ENCODE data around the gene MARK4. TPM values are rescaled to one million over a fixed set of nuclear protein-coding genes. Genes with fewer than 3 reads are reported as not detected.
"Not testable (repeated sequence)": the region's sequence is repeated elsewhere in the genome, so short reads cannot be mapped to it uniquely, and the experiment has no call there.

MARK4 gene
- total RNA-seq, 4 donors from 2014 or later: 13.5 to 51.5 (median 15.5) TPM

DNA sequence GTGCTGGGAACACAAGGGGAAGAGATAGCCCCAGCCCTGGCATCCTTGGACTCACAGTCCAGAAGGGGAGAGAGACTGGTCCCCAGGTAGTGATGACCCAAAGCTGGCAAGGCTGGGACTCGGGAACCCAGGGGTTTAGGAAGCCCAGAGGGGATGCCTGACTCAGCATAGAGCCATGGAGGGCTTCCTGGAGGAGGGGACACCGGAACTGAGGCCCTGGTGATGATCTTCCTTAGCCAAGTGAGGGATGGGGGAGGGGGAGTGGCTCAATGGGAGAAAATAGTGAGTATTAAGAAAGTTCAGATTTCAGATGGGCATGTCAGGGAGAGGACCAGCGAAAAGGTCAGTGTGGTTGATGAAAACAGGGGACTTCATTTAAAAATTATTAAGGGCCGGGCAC lies 32.6 kb upstream of the MARK4 start:
- no peak for TF ChIP-seq POLR2A (IDR thresholded peaks at IDR 0.05)
- TF ChIP-seq, protein P1, sequence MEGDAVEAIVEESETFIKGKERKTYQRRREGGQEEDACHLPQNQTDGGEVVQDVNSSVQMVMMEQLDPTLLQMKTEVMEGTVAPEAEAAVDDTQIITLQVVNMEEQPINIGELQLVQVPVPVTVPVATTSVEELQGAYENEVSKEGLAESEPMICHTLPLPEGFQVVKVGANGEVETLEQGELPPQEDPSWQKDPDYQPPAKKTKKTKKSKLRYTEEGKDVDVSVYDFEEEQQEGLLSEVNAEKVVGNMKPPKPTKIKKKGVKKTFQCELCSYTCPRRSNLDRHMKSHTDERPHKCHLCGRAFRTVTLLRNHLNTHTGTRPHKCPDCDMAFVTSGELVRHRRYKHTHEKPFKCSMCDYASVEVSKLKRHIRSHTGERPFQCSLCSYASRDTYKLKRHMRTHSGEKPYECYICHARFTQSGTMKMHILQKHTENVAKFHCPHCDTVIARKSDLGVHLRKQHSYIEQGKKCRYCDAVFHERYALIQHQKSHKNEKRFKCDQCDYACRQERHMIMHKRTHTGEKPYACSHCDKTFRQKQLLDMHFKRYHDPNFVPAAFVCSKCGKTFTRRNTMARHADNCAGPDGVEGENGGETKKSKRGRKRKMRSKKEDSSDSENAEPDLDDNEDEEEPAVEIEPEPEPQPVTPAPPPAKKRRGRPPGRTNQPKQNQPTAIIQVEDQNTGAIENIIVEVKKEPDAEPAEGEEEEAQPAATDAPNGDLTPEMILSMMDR (IDR thresholded peaks at IDR 0.05): no peak
- Histone ChIP-seq H3K27me3 (peaks cover 8 to 14% of the 10 kb centered on the region in 2 donors), H3K27ac (no peak overlapping the region), H3K4me1 (no peaks in the 10 kb centered on the region), H3K36me3 (no peaks in the 10 kb centered on the region), H3K4me3 (no peak overlapping the region), H3K9me3 (no peaks in the 10 kb centered on the region)
- intact Hi-C loops (cut with DNase I; ENCODE audit: low total_unique reads): no loop called here
- no peak for DNase-seq

DNA sequence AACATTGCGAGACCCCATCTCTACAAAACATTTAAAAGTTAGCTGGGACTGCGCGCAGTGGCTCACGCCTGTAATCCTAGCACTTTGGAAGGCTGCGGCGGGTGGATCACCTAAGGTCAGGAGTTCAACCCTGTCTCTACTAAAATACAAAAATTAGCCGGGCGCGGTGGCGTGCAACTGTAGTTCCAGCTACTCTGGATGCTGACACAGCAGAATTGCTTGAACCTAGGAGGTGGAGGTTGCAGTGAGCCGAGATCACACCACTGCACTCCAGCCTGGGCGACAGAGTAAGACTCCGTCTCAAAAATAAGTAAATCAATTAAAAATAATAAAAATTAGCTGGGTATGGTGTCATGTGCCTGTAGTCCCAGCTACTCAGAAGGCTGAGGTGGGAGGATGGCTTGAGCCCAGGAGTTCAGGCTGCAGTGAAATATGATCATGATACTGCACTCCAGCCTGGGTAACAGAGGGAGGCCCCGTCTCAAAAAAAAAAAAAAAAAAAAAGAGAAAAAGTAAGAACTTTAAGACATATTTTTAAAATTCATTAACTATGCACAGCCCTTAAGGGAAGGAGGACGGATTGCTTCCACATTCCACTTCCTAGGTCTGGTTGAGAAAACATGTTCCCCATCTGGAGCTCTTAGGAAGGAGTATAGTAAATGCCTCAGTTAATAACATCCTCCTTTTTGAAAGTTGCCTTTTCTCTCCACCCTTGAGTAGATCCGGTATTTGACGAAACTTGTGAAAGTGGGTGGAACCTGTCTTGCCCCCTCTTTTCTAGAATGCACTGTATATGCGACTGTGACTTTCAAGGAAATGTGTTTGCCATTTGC lies 31.9 kb upstream of the MARK4 start:
- DNase-seq: no peak
- H3K9me3 ChIP-seq: no peaks in the 10 kb centered on the region
- intact Hi-C loops (cut with DNase I; ENCODE audit: low total_unique reads): no loop called here
- H3K4me1 ChIP-seq: no peaks in the 10 kb centered on the region
- H3K27ac ChIP-seq: no peak overlapping the region
- TF ChIP-seq, protein P1 (IDR thresholded peaks at IDR 0.05): no peak
- no peak for TF ChIP-seq POLR2A (IDR thresholded peaks at IDR 0.05)
- H3K36me3 ChIP-seq: no peaks in the 10 kb centered on the region
- peaks cover 8 to 14% of the 10 kb centered on the region in 2 donors for H3K27me3 ChIP-seq
- H3K4me3 ChIP-seq: no peak overlapping the region

DNA sequence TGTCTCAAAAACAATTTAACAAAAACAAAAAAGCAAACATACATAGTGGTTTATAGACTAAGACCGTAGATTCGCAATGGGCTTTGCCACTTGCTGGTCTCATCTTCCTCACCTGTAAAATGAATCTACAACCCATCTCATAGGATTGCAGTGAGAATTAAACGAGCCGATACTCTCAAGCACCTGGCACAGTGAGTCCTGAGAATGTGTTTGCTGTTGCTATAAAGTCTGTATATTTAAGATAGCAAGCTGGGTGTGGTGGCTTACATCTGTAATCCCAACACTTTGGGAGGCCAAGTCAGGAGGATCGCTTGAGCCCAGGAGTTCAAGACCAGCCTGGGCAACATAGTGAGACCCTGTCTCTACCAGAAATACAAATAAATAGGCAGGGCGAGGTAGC lies 28.3 kb upstream of the MARK4 start:
- H3K27me3 ChIP-seq: peaks cover 0 to under 1% of the 10 kb centered on the region in 2 donors
- H3K9me3 ChIP-seq: no peaks in the 10 kb centered on the region
- TF ChIP-seq, protein P1 (IDR thresholded peaks at IDR 0.05): no peak
- TF ChIP-seq POLR2A (IDR thresholded peaks at IDR 0.05): no peak
- no peak overlapping the region for H3K4me3 ChIP-seq
- no peaks in the 10 kb centered on the region for H3K4me1 ChIP-seq
- no peak overlapping the region for H3K27ac ChIP-seq
- H3K36me3 ChIP-seq: no peaks in the 10 kb centered on the region
- intact Hi-C loops (cut with DNase I; ENCODE audit: low total_unique reads): no loop called here
- DNase-seq: no peak

DNA sequence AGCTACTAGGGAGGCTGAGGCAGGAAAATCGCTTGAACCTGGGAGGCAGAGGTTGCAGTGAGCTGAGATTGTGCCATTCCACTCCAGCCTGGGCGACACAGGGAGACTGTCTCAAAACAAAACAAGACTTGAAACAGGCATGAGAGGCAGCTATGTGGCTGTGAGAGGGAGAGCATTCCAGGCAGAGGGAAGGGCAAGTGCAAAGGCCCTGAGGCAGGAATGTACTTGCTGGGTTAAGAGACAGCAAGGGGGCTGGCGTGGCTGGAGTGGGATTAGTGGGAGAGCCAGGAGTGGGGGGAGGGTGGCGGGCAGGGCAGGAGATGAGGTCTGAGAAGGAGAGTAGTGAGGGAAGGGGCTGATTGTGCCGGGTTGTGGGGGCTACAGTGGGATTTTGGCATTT lies 27.2 kb upstream of the MARK4 start:
- Histone ChIP-seq H3K27me3 (no peaks in the 10 kb centered on the region), H3K27ac (no peak overlapping the region)
- no peak for TF ChIP-seq POLR2A (IDR thresholded peaks at IDR 0.05)
- TF ChIP-seq, protein P1 (IDR thresholded peaks at IDR 0.05): no peak

DNA sequence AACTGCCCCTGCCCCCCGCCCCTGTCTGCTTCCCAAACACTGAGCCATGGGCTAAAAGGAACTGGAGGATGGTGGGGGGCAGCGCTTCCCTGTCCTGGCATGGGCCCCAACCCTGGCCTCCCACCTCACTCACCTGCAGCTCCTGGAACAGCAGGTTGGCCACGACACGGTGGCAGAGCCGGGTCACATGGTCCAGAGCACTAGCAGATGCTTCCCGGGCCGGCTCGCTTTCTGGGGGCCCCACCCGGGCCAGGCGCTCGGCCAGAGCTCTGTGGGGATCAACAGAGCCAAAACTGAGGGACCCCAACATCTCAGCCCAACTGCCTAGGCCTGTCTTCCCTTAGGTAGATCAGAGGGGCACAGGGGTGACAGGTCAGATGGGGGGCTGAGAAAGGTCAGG lies 26.4 kb upstream of the MARK4 start:
- H3K9me3 ChIP-seq: no peaks in the 10 kb centered on the region
- no peak overlapping the region for H3K27ac ChIP-seq
- no peaks in the 10 kb centered on the region for H3K4me1 ChIP-seq
- H3K27me3 ChIP-seq: no peaks in the 10 kb centered on the region
- no peak overlapping the region for H3K4me3 ChIP-seq
- no peaks in the 10 kb centered on the region for H3K36me3 ChIP-seq
- no peak for DNase-seq
- intact Hi-C loops (cut with DNase I; ENCODE audit: low total_unique reads): no loop called here
- TF ChIP-seq, protein P1 (IDR thresholded peaks at IDR 0.05): no peak
- TF ChIP-seq POLR2A (IDR thresholded peaks at IDR 0.05): no peak

More for the DNA sequence above, 27.2 kb upstream of the MARK4 start:
- Histone ChIP-seq H3K36me3 (no peaks in the 10 kb centered on the region), H3K4me3 (no peak overlapping the region), H3K9me3 (no peaks in the 10 kb centered on the region), H3K4me1 (no peaks in the 10 kb centered on the region)
- intact Hi-C loops (cut with DNase I; ENCODE audit: low total_unique reads): no loop called here
- DNase-seq: no peak

DNA sequence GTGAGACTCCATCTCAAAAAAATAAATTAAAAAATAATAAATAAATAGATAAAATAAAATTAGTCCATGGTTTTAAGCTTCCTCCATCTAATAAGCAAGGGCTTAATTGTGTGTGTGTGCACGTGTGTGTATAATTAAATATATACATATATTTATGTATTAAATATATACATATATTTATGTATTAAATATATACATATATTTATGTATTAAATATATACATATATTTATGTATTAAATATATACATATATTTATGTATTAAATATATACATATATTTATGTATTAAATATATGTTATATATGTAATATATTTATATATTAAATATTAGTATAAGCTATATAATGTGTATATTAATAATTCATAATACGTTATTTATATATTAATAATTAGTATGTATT lies 22.0 kb upstream of the MARK4 start:
- H3K27ac ChIP-seq; DNase-seq; H3K9me3 ChIP-seq; H3K36me3 ChIP-seq; H3K4me1 ChIP-seq; intact Hi-C loops (cut with DNase I; ENCODE audit: low total_unique reads); H3K4me3 ChIP-seq; H3K27me3 ChIP-seq: not testable (repeated sequence)
